ENCODE data around the gene USF1. TPM values are rescaled to one million over a fixed set of nuclear protein-coding genes. Genes with fewer than 3 reads are reported as not detected.
A peak's percentile ranks its signal among the peaks of the same experiment; 100 is the strongest.

Gene USF1
- total and polyA plus RNA-seq, 10 donors, result 113 to 339 (median 127) TPM

DNA sequence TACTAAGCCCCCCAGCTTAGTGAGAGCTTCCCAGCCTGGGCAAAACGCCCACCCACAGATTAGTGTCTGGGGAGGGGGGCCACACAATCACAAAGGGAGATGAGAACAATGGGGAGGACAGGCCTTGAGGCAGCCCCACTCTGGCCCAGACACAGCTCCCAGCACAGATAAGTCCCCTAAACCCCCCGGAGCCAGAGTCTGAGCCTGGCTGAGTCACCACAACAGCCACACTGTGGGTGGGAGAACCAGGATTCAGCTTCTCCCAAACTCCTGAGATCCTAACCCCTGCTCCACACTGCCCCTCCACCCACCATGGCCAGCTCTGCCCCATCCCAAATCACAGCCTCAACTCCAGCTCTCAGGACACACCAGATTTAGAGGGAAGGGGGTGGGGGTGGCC is 39.4 kb upstream of the USF1 start:
- DNase-seq, result no peak
- Histone ChIP-seq H3K9me3 (no peaks in the 10 kb centered on the region), H3K4me1 (peaks cover 0 to 21% (median 0%) of the 10 kb centered on the region in 6 donors), H3K36me3 (no peaks in the 10 kb centered on the region), H3K4me3 (no peak overlapping the region), H3K27me3 (replicated peaks in 1 of 7) (no peaks in the 10 kb centered on the region), H3K27ac (no peak overlapping the region)
- 46 to 88% (median 75%) methylated on average over 2 of the region's 2 CpGs for WGBS, 5 donors
- intact Hi-C loops (cut with DNase I; ENCODE audit: low total_unique reads), result no loop called here
- TF ChIP-seq POLR2AphosphoS5 (IDR thresholded peaks at IDR 0.05), result no peak
- no peak for TF ChIP-seq POLR2A (IDR thresholded peaks at IDR 0.05)
- TF ChIP-seq, protein P1, sequence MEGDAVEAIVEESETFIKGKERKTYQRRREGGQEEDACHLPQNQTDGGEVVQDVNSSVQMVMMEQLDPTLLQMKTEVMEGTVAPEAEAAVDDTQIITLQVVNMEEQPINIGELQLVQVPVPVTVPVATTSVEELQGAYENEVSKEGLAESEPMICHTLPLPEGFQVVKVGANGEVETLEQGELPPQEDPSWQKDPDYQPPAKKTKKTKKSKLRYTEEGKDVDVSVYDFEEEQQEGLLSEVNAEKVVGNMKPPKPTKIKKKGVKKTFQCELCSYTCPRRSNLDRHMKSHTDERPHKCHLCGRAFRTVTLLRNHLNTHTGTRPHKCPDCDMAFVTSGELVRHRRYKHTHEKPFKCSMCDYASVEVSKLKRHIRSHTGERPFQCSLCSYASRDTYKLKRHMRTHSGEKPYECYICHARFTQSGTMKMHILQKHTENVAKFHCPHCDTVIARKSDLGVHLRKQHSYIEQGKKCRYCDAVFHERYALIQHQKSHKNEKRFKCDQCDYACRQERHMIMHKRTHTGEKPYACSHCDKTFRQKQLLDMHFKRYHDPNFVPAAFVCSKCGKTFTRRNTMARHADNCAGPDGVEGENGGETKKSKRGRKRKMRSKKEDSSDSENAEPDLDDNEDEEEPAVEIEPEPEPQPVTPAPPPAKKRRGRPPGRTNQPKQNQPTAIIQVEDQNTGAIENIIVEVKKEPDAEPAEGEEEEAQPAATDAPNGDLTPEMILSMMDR (IDR thresholded peaks at IDR 0.05 in 8 of 11, conservative IDR thresholded peaks at IDR 0.05 in 3 of 11), result no peak

DNA sequence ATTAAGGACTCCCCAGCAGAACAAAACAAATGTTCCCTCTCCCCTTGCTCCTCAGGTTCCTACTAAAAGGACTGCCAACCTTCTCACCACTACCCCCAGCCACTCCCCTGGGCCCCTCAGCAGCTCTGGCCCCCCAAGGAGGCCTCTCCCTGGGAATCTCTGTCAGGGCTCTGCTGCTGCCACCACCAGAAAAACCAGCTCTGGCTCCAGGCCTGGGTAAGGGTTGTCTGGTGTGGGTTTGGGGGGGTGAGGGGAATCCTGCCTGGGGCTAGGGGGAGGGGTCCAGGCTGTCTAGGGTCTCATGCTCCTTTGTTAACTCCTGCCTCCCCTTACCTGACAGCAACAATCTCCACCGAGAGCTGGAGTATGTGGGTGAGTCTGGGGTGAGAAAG is 38.8 kb upstream of the USF1 start:
- no peaks in the 10 kb centered on the region for H3K9me3 ChIP-seq
- H3K4me3 ChIP-seq, result no peak overlapping the region
- DNase-seq, result no peak
- H3K27me3 ChIP-seq (replicated peaks in 1 of 7), result peaks cover 0 to 2% (median 0%) of the 10 kb centered on the region in 7 donors
- H3K4me1 ChIP-seq, result peaks cover 0 to 21% (median 0%) of the 10 kb centered on the region in 6 donors
- no peak overlapping the region for H3K27ac ChIP-seq
- TF ChIP-seq, protein P1 (IDR thresholded peaks at IDR 0.05 in 8 of 11, conservative IDR thresholded peaks at IDR 0.05 in 3 of 11), result no peak
- no peak for TF ChIP-seq POLR2A (IDR thresholded peaks at IDR 0.05)
- no peak for TF ChIP-seq POLR2AphosphoS5 (IDR thresholded peaks at IDR 0.05)
- no peaks in the 10 kb centered on the region for H3K36me3 ChIP-seq
- 80 to 100% (median 92%) methylated on average over 1 of the region's 1 CpG for WGBS, 5 donors
- intact Hi-C loops (cut with DNase I; ENCODE audit: low total_unique reads), result no loop called here

DNA sequence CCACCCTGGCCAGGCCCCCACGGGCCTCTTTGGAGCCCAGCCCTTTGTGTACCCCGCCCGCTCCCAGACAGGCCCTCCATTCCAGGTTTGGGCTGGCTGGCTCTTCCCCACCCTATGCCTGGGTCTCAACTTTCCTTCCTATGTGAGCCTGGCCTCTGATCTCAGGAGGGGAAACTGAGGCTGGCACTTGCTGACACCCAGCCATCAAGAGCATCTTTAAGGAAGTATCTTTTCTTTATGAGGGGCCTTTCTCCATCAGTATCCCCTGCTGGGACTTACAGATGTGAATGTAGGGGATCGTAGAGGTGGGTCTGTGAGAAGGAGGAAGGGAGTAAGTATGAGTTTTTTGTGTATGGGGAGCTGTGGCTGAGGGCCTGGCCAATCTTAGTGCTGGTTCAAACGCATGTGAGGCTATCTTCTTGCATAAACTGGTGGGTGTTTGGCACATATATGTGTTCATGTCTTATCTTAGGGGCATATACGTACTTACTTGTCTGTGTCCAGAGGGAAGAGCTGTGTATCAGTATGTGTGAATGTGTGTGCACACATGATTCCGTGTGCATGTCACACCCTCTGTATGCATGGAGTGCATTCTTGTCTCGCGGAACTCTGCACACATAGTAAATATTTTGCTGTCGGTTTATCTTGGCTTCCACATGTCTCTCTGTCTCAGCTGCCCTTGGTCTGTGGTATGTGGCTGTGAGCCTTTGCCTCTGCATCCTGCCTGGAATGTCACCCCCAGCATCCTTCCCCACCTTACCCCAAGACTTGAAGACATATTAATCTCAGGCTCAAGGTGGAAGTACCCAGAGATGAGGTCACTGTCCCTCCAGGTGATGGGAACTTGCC is 38.2 kb upstream of the USF1 start:
- Histone ChIP-seq H3K4me1 (peaks cover 0 to 16% (median 0%) of the 10 kb centered on the region in 6 donors), H3K9me3 (no peaks in the 10 kb centered on the region), H3K4me3 (no peak overlapping the region), H3K27me3 (replicated peaks in 1 of 7) (peaks cover 0 to 6% (median 0%) of the 10 kb centered on the region in 7 donors), H3K27ac (peak overlapping the region in 1 of 8 donors; percentile 13), H3K36me3 (no peaks in the 10 kb centered on the region)
- 83 to 93% (median 88%) methylated on average over 10 of the region's 10 CpGs for WGBS, 5 donors
- intact Hi-C loops (cut with DNase I; ENCODE audit: low total_unique reads), result no loop called here
- TF ChIP-seq POLR2AphosphoS5 (IDR thresholded peaks at IDR 0.05) (no peak), POLR2A (IDR thresholded peaks at IDR 0.05) (no peak)
- TF ChIP-seq, protein P1 (IDR thresholded peaks at IDR 0.05 in 8 of 11, conservative IDR thresholded peaks at IDR 0.05 in 3 of 11), result no peak
- DNase-seq, result no peak

DNA sequence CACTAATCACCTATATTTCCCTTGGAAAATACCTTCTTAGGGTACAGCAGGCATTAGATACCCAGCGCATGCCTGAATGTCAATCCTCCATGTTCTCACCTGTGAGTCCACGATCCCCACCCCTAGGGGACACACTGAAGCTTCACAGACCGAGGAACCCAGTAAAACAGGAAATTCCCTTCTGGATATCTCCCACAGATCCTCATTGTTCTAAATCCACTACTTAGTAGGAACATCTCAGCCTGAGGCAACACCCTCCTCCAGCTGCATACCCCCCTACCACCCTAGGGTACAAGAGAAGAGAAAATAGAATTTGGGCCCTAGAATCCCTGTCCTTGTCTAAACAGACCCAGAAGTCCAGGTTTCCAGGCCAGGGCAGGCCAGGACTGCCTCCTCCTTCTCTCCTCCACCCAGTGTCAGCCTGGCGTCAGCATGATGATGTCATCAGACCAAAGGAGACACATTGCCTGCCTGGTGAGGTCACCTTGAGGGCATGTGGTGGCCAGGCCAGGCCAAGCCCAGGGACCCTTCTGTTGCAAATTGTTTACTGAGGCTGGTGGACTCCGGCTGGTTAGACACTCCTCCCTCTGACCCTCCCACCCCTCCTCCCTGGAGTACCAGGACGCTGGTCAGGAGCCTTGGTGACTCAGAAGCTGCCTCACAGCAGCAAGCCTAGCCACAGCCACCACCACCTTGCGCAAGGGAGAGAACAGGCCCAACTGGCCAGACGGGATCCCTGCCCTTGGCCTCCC is 37.4 kb upstream of the USF1 start:
- Histone ChIP-seq H3K4me1 (peaks cover 0 to 15% (median 0%) of the 10 kb centered on the region in 6 donors), H3K4me3 (no peak overlapping the region), H3K27ac (peak overlapping the region in 1 of 8 donors; percentile 13), H3K9me3 (no peaks in the 10 kb centered on the region), H3K27me3 (replicated peaks in 1 of 7) (peaks cover 0 to 9% (median 0%) of the 10 kb centered on the region in 7 donors), H3K36me3 (no peaks in the 10 kb centered on the region)
- intact Hi-C loops (cut with DNase I; ENCODE audit: low total_unique reads), result no loop called here
- DNase-seq, result no peak
- TF ChIP-seq, protein P1 (IDR thresholded peaks at IDR 0.05 in 8 of 11, conservative IDR thresholded peaks at IDR 0.05 in 3 of 11), result no peak
- no peak for TF ChIP-seq POLR2A (IDR thresholded peaks at IDR 0.05)
- TF ChIP-seq POLR2AphosphoS5 (IDR thresholded peaks at IDR 0.05), result peak in 1 of 3 donors; percentile 36
- WGBS, 5 donors, result 56 to 80% (median 67%) methylated on average over 6 to 8 of the region's 8 CpGs

Measured in spleen (tissue), 11 donors.